HG03432 (cell line): ENCODE measurements around the gene HIF1AN.
"Not testable (repeated sequence)": the region's sequence is repeated elsewhere in the genome, so short reads cannot be mapped to it uniquely, and the experiment has no call there.

Experiments used
- ATAC-seq: cut with Tn5 transposase; IDR thresholded peaks from one replicate; pipeline ENCODE4 v1.9.1; 2021; ENCODE audit warnings: mild to moderate bottlenecking, moderate library complexity; ENCODE audit not compliant: unreplicated experiment

HIF1AN gene

DNA sequence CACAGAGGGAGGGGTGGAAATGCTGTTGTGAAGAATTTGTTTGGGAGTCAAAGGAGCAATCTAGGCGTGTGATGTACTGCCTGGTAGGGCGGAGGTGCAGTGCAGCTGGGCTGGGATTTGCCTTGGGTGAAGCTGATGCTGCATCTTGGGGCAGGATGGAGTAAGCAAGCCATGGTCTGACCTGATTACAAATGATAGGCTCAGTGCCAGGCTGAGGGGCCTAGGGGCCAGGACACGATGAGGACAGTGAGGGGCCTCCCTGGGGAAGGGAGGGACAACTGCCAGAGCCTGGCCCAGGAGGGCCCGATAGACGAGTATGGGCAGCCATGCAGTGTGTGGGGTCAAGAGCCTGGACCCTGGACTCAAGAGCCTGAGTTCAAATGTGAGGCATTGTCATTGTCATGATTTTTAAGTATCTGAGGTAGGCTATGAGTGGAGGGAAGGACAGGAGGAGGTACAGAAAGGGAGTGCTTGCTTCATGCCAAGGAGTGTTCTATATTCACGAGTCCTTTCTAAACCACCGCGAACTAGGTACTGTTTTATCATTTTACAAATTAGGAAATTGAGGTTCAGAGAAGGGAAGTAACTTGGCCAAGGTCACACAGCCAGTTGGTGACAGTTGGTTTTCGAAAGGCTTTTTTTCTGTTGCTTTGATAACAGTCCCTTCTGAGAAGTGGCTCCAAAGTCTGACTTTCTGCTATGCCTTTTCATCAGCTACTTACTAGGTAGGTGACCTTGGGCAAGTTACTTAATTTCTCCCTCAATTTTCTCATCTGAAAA, 29.7 kb downstream of the HIF1AN start:
- no peak for ATAC-seq

DNA sequence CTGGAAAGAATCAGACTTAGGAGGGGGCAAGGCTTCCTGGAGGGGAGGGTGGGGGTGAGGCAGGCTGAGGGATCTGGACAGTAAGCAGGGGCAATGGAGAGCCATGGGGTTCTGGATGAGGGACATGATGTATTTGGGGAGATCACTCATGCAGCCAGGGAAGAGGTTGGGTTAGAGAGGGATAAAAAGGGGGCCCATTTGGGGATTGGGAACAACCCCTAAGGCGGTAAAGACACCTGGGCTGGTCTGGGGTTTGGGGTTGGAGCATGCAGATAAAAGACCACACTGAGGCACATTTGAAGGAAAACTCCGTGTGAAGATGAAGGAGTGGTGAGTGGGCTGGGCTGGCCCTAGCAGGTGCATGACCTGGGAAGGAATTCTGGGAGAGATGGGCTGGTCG, 30.8 kb downstream of the HIF1AN start:
- no peak for ATAC-seq

DNA sequence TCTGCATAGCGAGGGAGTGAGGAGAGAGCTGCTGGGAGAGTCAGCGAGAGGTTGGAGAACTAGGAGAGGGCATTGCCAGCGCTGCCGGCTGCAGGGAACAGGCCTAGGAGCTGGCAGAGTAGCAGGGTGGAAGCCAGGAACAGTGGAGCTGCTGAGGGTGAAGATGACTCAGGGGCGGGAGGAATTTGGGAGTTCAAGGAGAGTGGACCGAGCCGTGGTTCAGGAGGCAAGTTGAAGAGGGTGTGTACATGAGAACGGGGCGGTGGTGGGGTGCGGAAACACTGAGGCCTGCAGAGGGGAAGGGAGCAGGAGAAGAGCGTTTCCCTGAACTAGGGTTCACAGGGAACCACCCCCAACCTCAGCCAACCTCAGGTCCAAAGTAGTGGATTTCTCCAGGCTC, 31.5 kb downstream of the HIF1AN start:
- ATAC-seq: no peak

DNA sequence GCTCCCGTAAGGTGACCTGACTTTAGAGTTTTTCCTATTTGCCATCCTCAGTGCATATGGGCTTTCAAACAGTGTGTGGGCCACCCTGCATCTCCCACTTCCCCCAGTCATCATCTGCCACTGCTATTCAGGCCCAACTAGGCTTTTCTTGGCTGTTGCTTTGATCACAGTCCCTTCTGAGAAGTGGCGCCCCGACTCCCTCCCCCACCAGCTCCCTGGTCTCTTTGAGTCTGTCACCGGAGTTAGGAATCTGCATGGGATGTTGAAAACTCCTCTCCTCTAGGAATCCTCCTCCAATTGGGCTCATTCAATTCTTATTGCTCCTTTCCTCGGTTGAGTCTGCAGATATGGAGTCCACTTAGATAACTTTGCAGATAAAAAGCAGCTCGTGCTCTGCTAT, 32.1 kb downstream of the HIF1AN start:
- no peak for ATAC-seq

DNA sequence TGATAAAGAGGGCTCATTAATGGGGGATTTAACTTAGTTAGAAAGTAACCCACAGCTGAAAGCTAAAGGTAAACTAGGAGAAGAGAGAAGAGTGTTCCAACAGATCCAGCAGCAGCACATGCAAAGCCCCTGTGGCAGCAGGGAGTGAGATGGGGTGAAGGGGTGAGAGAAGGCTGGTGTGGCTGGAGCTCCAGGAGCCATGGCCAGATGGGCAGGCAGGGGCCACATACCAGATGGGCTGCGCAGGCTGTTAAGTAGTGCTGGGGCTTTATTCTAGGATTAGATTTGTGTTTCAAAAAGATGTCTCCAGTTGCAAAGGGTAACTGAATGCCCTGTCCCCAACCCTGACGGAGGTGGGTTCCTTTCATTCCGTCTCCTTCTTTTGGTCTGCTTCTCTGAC, 33.2 kb downstream of the HIF1AN start:
- no peak for ATAC-seq

DNA sequence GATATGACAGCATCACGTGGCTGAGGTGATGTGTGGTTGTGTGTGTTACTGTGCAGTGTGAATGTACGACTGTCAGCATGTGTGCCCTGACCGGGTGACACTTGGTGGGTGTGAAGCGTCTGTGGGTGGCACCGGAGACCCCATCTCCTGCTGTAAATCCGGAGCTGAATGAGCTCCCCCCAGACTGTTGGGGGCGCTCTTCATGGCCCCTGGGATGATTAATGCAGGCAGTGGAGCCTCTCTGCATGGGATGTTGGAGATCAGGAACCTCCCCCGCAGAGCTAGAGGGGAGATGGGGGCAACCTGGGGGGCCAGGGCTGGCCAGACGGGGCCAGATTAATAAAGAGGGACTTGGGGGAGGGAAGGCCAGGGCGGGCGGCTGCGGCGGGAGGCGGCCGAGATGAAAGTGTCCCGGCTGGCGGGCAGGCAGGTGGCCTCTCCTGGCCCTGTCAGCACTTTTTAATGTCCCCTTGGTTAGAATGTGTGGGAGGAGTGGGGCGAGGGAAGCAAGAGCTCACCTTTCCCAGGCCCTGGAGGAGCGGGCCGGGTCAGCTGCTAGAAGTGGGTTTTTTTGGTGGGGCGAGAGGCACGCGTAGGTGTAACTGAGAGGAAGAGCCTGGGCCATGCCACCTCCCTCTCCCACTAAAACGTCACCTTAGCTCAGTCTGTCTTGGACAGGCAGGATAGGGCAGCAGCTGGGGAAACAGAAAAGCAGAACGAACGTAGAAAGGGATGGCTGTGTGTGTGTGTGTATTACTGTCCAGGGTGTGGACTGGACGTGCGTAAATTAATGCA, 34.1 kb downstream of the HIF1AN start:
- no peak for ATAC-seq

DNA sequence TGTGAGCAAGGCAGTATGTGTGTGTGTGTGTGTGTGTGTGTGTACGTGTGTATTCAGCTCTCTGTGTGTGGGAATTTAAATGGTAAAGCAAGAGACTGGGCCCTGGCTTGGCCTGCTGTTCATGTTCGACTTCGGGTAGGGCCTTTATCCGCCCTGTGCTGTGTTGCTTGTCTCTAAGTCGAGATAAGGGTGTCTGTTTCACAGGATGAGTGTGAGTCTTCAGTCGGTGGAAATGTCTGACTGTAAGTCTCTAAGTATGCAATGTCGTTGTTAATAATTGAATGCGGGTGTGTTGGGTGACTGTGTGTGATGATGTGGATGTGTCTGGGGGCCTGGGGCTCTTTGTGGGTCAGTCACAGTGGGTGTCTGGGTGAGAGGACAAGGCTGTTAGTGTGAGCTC, 34.8 kb downstream of the HIF1AN start:
- ATAC-seq: no peak

DNA sequence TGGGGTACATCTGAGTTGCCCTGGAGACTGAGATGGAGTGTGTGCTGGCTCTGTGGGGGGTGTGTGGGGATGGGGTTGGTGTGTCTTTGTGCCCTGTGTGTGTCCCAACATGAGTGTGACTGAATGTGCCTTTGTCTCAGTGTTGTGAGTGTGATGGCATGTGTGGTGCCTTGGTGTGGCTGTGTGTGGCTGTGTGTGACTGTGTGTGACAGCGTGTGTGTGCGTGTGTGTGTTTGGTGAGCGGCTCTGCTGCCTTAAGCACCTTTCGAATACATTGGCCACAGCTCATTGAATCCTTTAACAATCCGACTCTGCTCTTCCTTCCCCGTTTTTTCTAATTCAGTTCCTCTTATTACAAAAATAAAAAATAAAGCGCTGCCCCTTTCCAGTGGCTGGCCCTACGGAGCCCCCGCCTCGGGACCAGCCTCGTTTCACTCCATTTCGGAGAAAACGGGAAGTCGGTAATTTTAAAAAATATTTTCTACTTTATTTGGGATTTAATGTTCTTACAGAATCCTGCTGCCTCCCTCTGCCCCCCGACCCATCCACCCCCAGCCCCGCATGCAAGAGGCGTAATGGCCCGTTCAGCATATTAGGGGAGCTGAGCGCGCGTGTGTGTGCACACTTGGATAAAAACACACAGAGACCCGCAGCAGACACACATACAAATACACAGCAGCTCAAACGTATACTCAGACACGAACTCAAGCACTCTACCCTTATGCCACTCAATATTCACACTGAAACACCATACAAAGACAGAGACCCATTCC, 35.5 kb downstream of the HIF1AN start:
- no peak for ATAC-seq

DNA sequence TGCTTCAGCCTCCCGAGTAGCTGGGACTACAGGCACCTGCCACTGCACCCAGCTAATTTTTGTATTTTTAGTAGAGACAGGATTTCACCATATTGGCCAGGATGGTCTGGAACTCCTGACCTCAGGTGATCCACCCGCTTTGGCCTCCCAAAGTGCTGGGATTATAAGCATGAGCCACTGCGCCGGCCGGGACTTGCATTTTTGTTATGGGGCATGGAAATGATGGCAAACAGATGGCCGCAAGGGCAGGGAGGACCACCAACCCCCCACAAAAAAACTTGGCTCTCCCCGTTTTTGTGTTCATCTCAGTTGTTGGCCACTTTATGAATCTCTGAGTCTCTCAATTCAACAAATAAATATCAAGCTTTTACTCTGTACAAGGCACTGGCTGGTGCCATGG, 39.4 kb downstream of the HIF1AN start:
- not testable (repeated sequence) for ATAC-seq

DNA sequence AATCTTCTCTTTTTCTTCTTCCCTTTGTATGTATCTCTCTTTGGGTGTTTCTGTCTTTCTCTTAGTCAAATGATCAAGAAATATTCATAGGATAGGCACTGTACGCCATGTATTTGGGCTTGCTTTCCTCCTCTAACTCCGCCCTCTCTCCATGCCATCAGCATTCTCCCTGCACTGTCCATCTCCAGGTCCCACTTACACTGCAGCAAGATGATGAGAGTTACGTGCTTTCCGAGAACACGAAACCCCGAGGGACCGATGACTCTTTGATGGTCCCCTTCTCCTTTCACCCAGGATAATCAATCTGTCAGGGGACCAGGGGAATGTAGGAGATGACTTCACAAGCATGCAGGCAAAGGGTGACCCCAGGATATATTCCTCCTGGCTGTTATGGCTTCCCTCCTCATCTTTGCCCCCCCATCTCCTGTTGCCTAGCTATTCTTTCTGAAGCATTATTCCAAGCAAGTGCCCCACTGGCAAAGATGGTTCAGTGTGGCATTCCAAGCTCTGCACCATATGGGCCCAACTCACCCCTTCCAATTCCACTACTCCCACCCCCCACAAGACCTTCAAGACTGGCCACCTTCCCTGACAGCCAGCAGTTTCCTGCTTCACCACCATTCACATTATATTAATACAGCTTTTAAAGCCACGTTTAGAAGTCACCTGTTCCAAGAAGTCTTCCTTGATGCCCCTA, 40.0 kb downstream of the HIF1AN start:
- no peak for ATAC-seq

DNA sequence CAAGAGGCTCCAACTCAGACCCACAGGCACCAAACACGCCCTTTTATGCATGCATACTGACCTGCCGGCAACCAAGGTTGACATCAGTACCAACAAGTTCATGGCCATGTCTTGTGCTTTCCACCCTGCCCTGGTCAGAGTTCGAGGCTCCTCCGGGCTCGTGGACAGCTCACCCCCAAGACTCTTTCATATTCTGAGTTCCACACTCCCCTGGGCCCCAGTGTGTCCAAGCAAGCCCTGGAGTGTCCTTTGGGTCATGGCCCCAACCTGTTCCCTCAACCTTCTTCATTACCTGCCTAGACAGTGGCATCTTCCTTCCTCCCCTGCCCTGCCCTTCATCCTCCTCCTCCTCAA, 40.5 kb downstream of the HIF1AN start:
- ATAC-seq: no peak

DNA sequence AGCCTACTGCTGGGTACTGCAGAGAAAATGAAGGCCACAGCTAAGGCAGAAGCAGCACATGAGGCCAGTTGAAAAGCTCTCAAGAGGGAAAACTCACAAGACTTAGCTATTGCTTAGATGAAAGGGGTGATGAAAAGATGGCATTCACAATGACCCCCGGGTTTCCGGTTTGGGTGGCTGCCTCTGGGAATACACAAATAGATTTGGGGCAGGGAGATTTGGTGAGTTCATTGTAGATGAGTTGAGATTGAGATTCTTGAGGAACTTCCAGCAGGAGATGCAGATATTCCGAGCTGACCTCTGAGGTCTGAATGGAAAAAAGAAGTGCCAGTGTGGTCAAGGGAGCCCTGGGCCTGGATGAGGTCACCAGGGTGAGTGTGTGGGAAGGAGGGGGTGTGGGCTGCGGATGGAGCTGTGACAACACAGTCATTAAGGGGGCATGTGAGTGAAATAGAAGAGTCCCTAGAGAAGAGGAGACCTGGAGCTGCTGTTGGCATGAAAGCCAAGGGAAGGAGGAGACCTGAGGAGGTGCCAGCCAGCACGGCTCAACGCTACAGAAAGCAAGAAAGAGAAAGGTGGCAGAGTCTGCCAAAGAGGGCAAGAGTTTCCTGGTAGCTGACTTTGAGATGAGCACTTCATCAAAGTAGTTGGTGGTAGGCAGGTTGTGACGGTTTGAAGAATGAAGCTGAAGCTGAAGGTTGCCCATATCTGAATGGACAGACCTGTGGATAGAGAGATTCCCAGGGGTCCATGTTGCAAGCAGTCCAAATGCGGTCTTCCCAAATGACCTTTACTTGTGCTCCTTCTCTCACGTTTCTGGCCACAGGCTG, 43.7 kb downstream of the HIF1AN start:
- ATAC-seq: no peak

DNA sequence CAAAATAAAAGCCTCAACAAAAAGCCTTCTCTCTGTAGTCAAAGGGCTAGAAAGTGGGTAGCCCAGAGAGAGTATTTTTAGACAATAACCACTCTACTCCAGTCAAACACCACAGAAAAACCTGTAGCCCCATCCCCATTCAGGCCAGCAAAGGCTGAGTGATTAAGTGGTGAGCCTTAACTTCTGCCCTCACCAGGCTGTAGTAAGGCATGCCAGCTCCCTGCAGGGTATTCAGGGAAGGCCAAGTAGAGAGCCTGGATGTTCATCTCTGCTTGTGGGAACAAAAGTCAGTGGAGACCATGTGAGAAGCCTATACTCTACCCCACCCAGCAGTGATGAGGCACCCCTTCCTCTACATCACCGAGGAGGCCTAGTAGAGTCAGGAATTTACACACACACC, 51.2 kb downstream of the HIF1AN start:
- ATAC-seq: no peak

DNA sequence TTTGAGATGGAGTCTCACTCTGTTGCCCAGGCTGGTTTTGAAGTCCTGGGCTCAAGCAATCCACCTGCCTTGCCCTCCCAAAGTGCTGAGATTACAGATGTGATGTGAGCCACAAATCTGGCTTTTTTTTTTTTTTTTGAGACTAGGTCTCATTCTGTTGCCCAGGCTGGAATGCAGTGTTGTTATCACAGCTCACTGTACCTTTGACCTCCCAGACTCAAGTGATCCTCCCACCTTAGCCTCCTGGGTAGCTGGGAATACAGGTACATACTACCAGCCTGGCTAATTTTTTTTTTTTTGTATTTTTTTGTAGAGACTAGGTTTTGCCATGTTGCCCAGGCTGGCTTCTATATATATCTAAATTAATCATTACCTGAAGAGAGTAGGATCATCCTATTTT, 62.4 kb downstream of the HIF1AN start:
- ATAC-seq: no peak

DNA sequence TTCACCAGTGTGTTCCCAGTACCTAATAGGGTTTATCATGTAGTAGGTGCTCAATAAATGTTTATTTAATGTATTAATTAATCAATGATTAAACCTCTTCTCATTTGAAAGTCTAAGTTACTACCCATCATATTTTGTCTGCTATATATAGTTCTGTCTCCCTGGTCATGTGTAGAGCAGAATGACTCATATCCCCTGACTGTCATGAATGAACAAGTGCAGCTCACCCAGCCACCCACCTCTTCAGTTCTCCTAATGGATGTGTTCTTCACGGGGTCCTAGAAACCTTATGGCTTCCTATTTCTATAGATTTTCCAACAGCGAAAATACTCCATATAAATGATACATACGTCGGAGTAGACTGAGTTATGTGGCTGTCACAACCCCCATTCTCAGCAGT, 64.5 kb downstream of the HIF1AN start:
- ATAC-seq: no peak

DNA sequence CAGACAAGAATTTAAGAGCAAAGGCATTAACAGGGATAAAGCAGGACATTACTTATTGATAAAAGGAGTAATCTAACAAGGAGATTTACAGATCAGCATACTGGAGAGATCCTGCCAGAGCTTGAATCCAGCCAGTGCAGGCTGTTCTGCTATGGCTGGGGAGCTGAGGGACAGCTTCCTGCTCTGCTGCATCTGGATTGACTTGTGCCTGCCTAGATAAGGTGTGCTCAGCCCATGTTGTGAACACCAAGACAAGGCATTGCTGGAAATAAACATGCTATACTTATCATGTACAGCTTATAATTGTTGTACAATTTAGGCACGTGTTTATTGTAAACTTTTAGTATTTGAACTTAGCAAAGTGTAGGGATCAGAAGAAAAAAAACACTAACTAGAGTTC, 71.7 kb downstream of the HIF1AN start:
- no peak for ATAC-seq
